GM12873 (cell line): ENCODE results near the gene NTRK1.

Source experiments
- CTCF ChIP-seq: IDR thresholded peaks from 2 replicates; pipeline ENCODE4 v1.5.1; 2012; ENCODE audit warnings: low read depth, mild to moderate bottlenecking, moderate library complexity, low read length, control low read depth; ENCODE audit not compliant: insufficient read depth; ENCODE audit errors: missing control alignments

NTRK1 gene

GRCh38 chr1:156874572-156875340, 14.1 kb downstream of the NTRK1 start:
- no peak for TF ChIP-seq CTCF

- no peak for TF ChIP-seq CTCF
Measured at GRCh38 chr1:156875341-156875615, 14.6 kb downstream of the NTRK1 start.

- TF ChIP-seq CTCF, result no peak
Measured at GRCh38 chr1:156876281-156876680, 15.6 kb downstream of the NTRK1 start.

GRCh38 chr1:156877433-156878170, 16.9 kb downstream of the NTRK1 start:
- no peak for TF ChIP-seq CTCF

GRCh38 chr1:156879876-156880275, 19.2 kb downstream of the NTRK1 start:
- no peak for TF ChIP-seq CTCF

GRCh38 chr1:156880473-156880872, 19.8 kb downstream of the NTRK1 start:
- TF ChIP-seq CTCF, result no peak

- no peak for TF ChIP-seq CTCF
Measured at GRCh38 chr1:156881101-156881500, 20.4 kb downstream of the NTRK1 start.
